Measurements from ENCODE around the gene HNRNPLL. TPM values are rescaled to one million over a fixed set of nuclear protein-coding genes. Genes with fewer than 3 reads are reported as not detected.

HNRNPLL gene
- total RNA-seq, 1 donor from 2014 or later = 122 TPM

GRCh38 chr2:38512211-38512610 lies 90.5 kb downstream of the HNRNPLL start:
- no peak for DNase-seq (ENCODE audit: low spot score, unreplicated experiment)
- H3K4me3 Mint-ChIP-seq (ENCODE audit: low read depth) = no peak overlapping the region
- H3K9me3 Mint-ChIP-seq (ENCODE audit: low read depth) = no peaks in the 10 kb centered on the region
- H3K4me1 Mint-ChIP-seq (ENCODE audit: low read depth) = peaks cover 2% of the 10 kb centered on the region
- no peak overlapping the region for H3K27ac Mint-ChIP-seq
- no peak for TF ChIP-seq CTCF (IDR thresholded peaks at IDR 0.05; ENCODE audit: unreplicated experiment)
- peaks cover 4% of the 10 kb centered on the region for H3K27me3 Mint-ChIP-seq
- H3K36me3 Mint-ChIP-seq (ENCODE audit: insufficient read depth) = no peaks in the 10 kb centered on the region

Other genes starting within 250 kb of the HNRNPLL start
- gene ATL2, start 225.7 kb downstream of the HNRNPLL start, total RNA-seq = 56.0 and 62.7 TPM in 2 replicates
- gene GALM, start 63.2 kb upstream of the HNRNPLL start, total RNA-seq = 40.2 and 46.3 TPM in 2 replicates
- 258 TPM in 2 replicates for gene SRSF7, start 148.4 kb upstream of the HNRNPLL start, total RNA-seq
- 16.3 and 17.5 TPM in 2 replicates for gene GEMIN6, start 175.3 kb upstream of the HNRNPLL start, total RNA-seq

Measured in progenitor cell of endocrine pancreas (in vitro differentiated cells).